Transverse colon (tissue), 4 donors: ENCODE data around the gene GRHL1. TPM values are rescaled to one million over a fixed set of nuclear protein-coding genes. Genes with fewer than 3 reads are reported as not detected.
A peak's percentile ranks its signal among the peaks of the same experiment; 100 is the strongest.

Experiments used
- DNase-seq: peaks from one replicate; pipeline ENCODE4 v3.0.0-alpha.2; 2019
- H3K27ac ChIP-seq, 4 donors: fragments of 200-600 bp; sonication (generic); 2 replicates each; pipeline ENCODE4 v1.5.1; 2016 to 2018; ENCODE audit warnings: inconsistent platforms in 4 of 4
- H3K27me3 ChIP-seq: fragments of 200-600 bp; sonication (generic); 2 replicates; pipeline ENCODE4 v1.5.1; 2017; ENCODE audit warnings: inconsistent platforms
- H3K36me3 ChIP-seq, 4 donors: fragments of 200-600 bp; sonication (generic); 2 replicates each; pipeline ENCODE4 v1.5.1; 2017 to 2019; ENCODE audit warnings: inconsistent platforms in 4 of 4
- H3K4me1 ChIP-seq, 4 donors: fragments of 200-600 bp; sonication (generic); 2 replicates each; pipeline ENCODE4 v1.5.1; 2017 to 2020; ENCODE audit warnings: inconsistent platforms in 4 of 4
- H3K4me3 ChIP-seq, 4 donors: fragments of 200-600 bp; sonication (generic); 1 replicate in 1 of 4; 2 replicates in 3 of 4; pipeline versions ENCODE4 v1.5.1 to v1.6.1; 2017 to 2019; ENCODE audit warnings: inconsistent platforms in 4 of 4
- H3K9me3 ChIP-seq, 2 donors: fragments of 200-600 bp; sonication (generic); 2 replicates each; pipeline ENCODE4 v1.5.1; 2017 to 2019; ENCODE audit warnings: inconsistent platforms in 2 of 2
- EP300 ChIP-seq: sonication (generic); formaldehyde crosslinking; IDR thresholded peaks from one replicate; pipeline ENCODE4 v1.6.1; 2017; ENCODE audit warnings: antibody characterized with exemption, low read depth
- POLR2A ChIP-seq: fragments of 450-650 bp; IDR thresholded peaks from one replicate; pipeline ENCODE4 v1.6.1; 2016; ENCODE audit warnings: antibody characterized with exemption, mild to moderate bottlenecking, moderate library complexity
- POLR2AphosphoS5 ChIP-seq, 3 donors: sonication (generic); formaldehyde crosslinking; IDR thresholded peaks; one replicate each; pipeline ENCODE4 v1.6.1; 2016; ENCODE audit warnings: antibody characterized with exemption in 3 of 3
- WGBS, 2 donors: methylation state at CpG; one replicate each; pipeline ENCODE4 v1.1.5; 2018; ENCODE audit warnings: low coverage in 1 of 2; 5-methylcytosine and 5-hydroxymethylcytosine counted together
- in situ Hi-C, 4 donors: fragments of 200-750 bp; cut with MboI; loops; one replicate each; pipeline versions ENCODE4 v1.15.0 to v1.15.1; 2017; ENCODE audit warnings: low sequenced_read_pairs in 3 of 4, low pct_ligation_motif_present in 1 of 4, low pct_unique_long_range_greater_than_20kb in 1 of 4
- intact Hi-C: fragments of 100-400 bp; cut with DNase I; formaldehyde crosslinking; loops from one replicate; pipeline ENCODE4 v1.15.1; 2023; ENCODE audit warnings: low total_unique reads
- total RNA-seq, 4 donors: library from RNA; depleted of rRNA; stranded (reverse); fragments of >200 nt; gene quantifications; one replicate each; pipeline ENCODE4 v1.1.0, GENCODE V29; 2016
- TF ChIP-seq, protein P1 (sequence below), 5 experiments: fragments of 200-600 bp in 3 of 5; fragments of 450-650 bp in 2 of 5; sonication (generic) in 3 of 5; IDR thresholded peaks; 1 replicate in 2 of 5; 2 replicates in 3 of 5; pipeline ENCODE4 v1.5.1; 2016 to 2017; ENCODE audit warnings: antibody characterized with exemption in 5 of 5, inconsistent platforms in 3 of 5, mild to moderate bottlenecking in 2 of 5, moderate library complexity in 1 of 5

Gene GRHL1
- total RNA-seq, 4 donors from 2014 or later = 0.55 to 24.7 (median 1.3) TPM; not detected in 1

DNA sequence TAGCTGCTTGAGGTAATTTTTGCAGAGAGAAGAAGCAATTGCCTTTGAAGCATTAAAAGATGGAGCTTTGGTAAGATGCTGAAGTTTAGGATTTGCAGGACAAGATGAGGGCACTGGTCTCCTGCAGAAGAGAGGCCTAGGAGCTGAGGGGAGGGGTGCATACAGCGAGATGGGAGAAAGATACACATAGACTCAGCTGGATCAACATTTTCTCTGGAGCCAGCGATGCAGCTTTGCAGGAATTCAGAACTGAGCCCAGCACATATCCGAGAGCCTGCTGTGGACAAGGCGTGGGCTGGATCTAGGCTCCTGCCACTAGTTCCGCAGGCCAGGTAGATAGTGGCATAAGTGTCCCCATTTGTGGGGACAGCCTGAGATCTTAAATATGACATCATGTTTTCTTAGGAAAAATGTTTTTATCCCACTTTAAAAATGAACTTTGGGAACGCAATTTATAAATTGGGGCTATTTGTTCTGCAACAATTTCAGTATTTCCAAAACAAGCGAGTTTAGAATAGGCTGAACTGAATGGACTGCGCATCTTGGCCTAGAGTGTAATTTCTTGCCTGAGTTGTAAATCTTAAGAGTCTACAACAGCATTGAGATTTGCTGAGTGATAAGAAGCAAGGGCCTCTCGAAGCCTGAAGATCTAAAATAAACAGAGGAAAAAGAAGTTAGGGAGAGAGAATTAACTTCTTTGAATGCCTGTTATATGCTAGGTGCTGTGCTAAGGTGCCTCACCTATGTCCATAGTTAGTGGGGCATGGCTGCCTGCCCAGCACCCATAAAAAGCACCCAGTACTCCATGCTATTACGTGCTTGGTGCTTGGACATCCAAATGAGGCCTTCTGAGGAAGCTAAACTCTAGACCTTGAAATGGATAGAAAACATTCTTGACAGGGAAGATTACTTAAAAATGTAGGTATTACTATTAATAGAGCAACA lies 17.3 kb downstream of the GRHL1 start:
- Histone ChIP-seq H3K27me3 (no peaks in the 10 kb centered on the region), H3K4me1 (peaks cover 0 to 4% (median 0%) of the 10 kb centered on the region in 4 donors), H3K27ac (peak overlapping the region in 2 of 4 donors; percentile 23 to 30), H3K4me3 (no peak overlapping the region), H3K9me3 (no peaks in the 10 kb centered on the region), H3K36me3 (no peaks in the 10 kb centered on the region)
- 80% methylated on average over 7 to 10 of the region's 10 CpGs for WGBS, 2 donors
- no peak for TF ChIP-seq POLR2A
- no peak for TF ChIP-seq EP300
- TF ChIP-seq POLR2AphosphoS5 (IDR thresholded peaks at IDR 0.05) = no peak
- TF ChIP-seq, protein P1, sequence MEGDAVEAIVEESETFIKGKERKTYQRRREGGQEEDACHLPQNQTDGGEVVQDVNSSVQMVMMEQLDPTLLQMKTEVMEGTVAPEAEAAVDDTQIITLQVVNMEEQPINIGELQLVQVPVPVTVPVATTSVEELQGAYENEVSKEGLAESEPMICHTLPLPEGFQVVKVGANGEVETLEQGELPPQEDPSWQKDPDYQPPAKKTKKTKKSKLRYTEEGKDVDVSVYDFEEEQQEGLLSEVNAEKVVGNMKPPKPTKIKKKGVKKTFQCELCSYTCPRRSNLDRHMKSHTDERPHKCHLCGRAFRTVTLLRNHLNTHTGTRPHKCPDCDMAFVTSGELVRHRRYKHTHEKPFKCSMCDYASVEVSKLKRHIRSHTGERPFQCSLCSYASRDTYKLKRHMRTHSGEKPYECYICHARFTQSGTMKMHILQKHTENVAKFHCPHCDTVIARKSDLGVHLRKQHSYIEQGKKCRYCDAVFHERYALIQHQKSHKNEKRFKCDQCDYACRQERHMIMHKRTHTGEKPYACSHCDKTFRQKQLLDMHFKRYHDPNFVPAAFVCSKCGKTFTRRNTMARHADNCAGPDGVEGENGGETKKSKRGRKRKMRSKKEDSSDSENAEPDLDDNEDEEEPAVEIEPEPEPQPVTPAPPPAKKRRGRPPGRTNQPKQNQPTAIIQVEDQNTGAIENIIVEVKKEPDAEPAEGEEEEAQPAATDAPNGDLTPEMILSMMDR (IDR thresholded peaks at IDR 0.05) = no peak
- peak; percentile 26 for DNase-seq
- intact Hi-C loops = no loop called here
- in situ Hi-C loops = no loop called here

GRCh38 chr2:9970200-9971044 lies 18.9 kb downstream of the GRHL1 start:
- Histone ChIP-seq H3K9me3 (no peaks in the 10 kb centered on the region), H3K36me3 (no peaks in the 10 kb centered on the region), H3K4me3 (no peak overlapping the region), H3K4me1 (peaks cover 0 to 8% (median 3%) of the 10 kb centered on the region in 4 donors), H3K27ac (peak overlapping the region in 1 of 4 donors; percentile 27), H3K27me3 (no peaks in the 10 kb centered on the region)
- DNase-seq = no peak
- in situ Hi-C loops = no loop called here
- intact Hi-C loops = no loop called here
- TF ChIP-seq EP300 = no peak
- no peak for TF ChIP-seq POLR2AphosphoS5 (IDR thresholded peaks at IDR 0.05)
- TF ChIP-seq POLR2A = no peak
- TF ChIP-seq, protein P1 (IDR thresholded peaks at IDR 0.05) = no peak
- WGBS, 2 donors = 75 to 79% methylated on average over 4 to 12 of the region's 12 CpGs

DNA sequence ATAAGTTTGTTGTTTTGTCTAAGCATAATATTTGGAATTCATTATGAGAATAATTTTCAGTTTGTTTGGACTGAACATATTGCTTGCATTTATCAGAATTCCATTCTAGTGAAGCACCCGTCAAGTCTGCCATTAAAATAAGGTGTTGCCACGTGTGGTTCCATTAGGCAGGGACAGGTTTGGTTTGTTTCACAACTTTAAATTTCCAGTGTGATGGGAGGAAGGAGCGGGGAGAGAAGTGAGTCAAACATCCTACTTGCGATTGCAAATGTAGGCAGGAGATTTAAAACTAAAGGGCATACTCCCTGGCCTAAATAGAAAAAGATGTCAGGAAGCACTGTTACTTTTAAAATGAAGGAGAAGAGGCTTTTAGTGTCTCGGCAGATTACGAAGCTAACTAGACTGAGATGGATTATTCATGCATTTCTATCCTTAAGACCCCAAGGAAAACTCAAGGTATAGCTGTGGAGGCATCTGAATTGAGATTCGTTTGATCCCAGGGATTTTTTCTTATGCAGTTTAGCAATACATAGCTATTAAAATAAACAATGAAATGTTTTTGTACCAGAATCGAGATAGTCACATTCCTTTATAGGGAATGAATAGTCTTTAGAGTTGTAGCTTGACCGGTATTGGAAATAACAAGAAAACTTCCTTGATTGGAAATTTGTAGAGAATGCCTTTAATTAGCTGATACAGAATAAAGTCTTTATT lies 19.8 kb downstream of the GRHL1 start:
- in situ Hi-C loops (no loop called here), intact Hi-C loops (no loop called here)
- H3K36me3 ChIP-seq = no peaks in the 10 kb centered on the region
- H3K9me3 ChIP-seq = no peaks in the 10 kb centered on the region
- H3K4me1 ChIP-seq = peaks cover 0 to 17% (median 10%) of the 10 kb centered on the region in 4 donors
- 74 to 81% methylated on average over 9 of the region's 9 CpGs for WGBS, 2 donors
- no peak overlapping the region for H3K4me3 ChIP-seq
- no peak overlapping the region for H3K27ac ChIP-seq
- no peaks in the 10 kb centered on the region for H3K27me3 ChIP-seq
- no peak for DNase-seq
- TF ChIP-seq POLR2A = no peak
- TF ChIP-seq, protein P1 (IDR thresholded peaks at IDR 0.05) = no peak

DNA sequence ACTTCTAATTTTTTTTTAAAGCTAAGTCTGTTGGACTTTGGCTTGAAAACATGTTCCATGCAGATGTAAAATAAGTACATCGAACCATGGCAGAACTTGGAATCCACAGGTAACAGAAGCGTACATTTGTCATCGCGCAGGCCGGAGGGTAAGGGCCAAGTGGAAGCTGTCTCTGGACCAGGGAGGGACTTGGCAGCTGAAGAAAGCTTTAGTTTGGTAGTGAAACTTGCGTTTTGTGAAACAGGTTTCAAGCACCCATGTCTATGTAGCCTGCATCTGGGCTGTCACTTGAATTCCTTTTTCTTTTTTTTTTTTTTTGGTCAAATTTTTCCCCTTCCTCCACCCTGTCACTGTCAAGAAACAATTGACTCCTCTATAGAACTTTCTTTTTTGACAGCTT lies 20.4 kb downstream of the GRHL1 start:
- Histone ChIP-seq H3K4me1 (peaks cover 0 to 20% (median 12%) of the 10 kb centered on the region in 4 donors), H3K27me3 (no peaks in the 10 kb centered on the region), H3K4me3 (no peak overlapping the region), H3K9me3 (no peaks in the 10 kb centered on the region), H3K27ac (no peak overlapping the region), H3K36me3 (no peaks in the 10 kb centered on the region)
- 95 to 98% methylated on average over 6 of the region's 6 CpGs for WGBS, 2 donors
- no peak for TF ChIP-seq POLR2A
- TF ChIP-seq POLR2AphosphoS5 (IDR thresholded peaks at IDR 0.05) = no peak
- TF ChIP-seq, protein P1 (IDR thresholded peaks at IDR 0.05) = no peak
- no peak for TF ChIP-seq EP300
- no peak for DNase-seq
- in situ Hi-C loops = no loop called here
- intact Hi-C loops = no loop called here
